ENCODE measurements around the gene KCNQ1.

The KCNQ1 gene

DNA sequence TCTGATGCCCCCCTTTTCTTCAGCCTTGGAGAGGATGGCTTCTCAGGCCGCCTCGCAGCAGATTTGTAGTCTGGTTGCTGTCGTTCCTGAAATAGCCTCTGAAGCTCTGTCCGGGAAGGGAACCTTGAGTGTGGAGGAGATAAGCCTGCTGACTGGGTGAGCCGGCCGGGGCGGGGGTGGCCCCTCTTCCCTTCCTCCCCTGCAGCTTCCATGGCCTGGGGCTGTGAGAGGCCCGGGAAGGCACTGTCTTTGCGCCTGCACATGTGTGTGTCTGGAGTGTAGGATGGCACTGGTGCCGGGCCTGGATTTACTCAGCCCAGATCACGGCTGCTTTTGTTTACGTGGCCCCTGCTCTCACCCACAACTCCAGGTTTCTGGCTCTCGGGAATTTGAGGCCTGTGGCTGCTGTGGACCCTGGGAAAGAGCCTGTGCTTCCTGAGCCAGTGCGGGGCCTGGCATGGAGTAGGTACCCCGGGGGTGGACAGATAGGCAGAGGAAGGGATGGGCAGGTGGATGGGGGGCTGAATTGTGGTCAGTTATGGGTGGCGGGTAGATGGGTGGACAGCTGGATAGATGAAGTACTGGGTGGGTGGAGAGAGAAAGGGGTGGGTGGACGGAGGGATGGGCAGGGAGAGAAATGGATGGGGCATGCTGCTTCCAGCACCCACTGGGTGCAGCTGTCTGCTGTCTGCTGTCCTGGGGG lies 16.6 kb downstream of the KCNQ1 start:
- no peak for DNase-seq (ENCODE audit: low spot score)

GRCh38 chr11:2461956-2462542 lies 17.2 kb downstream of the KCNQ1 start:
- DNase-seq (ENCODE audit: low spot score) = no peak

DNA sequence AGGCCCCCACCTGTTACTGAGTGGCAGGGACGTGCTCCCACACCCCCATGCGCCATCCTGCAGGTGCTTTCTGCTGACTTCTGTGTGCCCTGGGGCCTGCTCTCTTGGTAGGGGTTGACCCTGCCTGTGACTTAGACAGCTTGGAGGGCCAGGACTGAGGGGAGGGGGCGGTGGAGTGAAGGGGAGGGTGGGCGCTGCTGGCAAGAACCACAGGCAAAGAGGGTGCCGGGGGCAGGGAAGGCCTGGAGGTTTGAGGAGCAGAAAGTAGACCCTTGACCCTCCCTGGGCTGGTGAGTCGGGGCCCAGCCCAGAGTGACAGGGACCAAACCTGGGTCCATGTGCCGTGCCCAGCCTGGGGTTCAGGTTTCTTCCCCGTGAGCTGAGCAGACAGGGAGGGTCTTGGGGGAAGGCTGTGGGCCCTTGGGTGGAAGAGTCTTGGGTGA lies 17.8 kb downstream of the KCNQ1 start:
- DNase-seq (ENCODE audit: low spot score) = no peak

DNA sequence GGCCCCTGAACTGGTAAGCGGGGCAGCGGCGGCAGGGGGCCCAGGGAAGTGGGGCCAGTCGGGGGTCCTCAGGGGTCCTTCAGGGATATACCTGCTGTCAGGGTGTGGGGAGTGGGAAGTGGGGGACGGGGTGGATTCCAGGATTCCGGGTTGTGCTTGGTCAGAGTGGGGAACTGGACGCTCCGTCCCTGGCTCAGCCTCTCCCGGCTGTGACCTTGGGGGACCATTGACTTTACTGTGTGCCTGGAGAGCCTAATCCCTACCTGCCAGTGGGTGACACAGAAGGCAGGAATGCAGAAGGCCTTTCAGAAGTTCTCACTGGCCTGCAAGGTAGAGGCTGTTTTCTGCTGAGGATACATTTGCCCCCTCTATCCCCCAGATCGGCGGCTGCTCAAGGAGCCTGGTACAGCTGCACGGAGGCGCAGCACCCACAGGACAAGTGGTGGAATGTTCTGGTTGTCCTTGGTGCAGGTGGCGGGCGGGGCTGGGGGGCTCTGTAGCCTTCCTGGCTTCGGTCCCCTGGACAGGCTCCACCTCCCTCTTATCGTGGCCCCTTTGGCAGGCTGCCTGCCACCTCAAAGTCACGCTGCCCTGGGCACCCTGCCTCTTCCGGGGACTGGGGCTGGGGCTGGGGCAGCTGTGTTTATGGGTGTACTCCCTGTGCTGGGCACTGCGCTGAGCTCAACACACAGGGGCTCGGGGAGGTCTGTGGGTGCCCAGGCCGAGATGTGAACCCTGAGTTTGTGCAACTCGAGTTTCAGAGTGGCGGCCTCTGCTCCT lies 18.4 kb downstream of the KCNQ1 start:
- no peak for DNase-seq (ENCODE audit: low spot score)

- DNase-seq (ENCODE audit: low spot score) = no peak
Measured at GRCh38 chr11:2463766-2464277, 19.0 kb downstream of the KCNQ1 start.

DNA sequence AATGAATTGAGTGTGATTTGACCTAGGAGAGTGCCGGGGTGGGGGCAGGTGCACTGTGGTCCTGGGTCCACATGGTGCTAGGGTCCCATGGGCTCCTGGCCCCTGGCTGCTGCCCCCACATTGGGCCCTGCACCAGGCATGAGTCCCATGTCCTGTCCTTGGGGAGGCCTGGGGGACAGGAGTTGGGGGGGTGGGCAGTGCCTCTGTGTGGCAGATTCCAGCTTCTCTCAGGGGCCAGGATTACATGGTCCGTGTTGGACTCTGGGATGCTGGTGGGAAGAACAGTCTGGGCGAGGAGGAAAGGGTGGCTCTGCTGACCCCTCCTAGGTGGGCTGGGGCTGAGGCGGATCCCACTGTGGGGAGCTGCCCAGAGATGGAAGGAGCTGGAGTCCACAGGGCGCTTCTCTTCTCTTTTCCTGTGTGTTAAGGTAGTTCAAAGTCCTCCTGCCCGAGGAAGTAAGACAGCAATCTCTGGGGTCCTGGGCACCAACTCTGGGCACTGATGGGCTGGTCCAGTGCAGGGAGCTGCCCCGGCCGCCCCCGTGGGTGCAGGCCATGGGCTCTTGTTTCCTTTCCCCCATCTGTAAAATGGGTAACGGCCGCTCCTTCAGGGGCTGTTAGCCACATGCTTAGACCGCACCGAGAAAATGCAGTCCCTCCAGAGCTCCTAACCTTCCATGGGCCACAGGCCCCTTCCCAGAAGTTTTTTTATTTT lies 19.8 kb downstream of the KCNQ1 start:
- no peak for DNase-seq (ENCODE audit: low spot score)

DNA sequence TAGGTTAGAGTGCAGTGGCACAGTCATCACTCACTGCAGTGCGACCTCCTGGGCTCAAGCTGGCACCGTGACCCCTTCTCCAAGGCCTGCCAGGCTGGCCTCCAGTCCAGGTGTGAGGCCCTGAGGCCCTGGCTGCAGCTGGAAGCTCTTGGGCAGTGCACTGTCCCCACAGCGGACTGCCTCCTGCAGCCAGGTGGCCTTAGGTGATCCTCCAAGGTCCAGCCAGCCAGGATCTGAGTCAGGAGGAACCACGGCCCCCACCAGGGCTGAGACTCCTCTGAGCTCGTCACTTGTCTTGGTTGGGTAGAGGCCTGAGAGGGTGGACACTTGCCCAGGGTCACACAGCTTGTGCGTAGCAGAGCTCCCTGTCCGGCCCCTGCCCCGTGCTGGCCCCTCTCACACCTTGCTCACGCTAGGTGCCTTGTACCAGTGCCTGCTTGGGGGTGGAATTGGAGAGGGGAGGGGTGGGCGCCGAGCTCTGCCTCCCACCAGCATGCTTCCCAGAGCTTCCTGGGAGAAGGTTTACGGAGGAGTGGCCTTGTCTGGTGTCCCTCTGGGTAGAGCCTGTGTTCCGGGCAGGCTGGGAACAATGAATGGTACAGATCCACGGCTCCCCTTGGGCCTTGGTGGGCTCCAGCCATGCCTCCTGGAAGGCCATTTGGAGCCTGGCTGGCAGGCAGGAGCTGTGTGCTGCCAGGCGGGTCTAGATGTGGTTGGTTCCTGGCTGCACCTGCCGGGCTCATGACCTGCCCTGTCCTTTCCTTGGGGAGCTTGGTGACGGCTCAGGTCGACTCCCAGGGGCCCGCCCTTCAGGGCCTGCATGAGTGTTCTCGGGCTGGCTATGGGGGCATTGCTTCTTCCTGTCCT lies 20.6 kb downstream of the KCNQ1 start:
- peak; percentile 26 for DNase-seq (ENCODE audit: low spot score)

DNA sequence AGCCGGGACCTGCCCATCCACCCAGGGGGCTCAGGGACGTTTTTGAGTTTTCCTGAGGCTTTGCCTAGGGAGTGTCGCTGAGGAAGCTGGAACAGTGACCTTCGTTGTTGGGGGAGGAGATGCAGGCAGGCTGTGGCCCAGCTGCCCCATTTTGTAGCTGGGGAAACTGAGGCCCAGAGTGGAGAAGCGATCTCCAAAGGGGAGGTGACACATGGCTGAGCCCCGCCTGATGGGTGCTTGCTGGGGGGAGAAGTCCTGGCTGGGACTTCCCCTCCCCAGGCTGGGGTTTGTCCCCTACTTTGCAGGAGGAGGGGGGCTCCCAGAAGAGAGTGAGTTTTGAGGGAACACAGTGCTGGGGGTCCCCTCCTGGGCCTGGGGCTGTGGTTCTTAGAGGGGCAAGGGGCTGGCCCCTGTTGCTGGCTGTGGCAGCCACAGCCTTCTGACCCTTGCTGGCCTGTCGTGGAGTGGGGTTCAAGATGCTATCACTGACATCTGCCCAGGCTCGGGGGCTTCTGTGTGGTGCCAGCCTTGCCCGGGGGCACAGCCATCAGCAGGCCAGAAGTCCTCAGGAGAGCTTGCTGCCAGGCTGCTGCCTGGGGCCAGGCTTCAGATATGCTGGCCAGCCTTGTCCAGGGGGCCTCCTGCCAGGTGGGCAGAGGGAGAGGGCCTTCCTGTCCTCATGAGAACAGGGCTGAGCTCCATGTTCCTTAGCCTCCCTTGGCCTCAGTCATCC lies 21.4 kb downstream of the KCNQ1 start:
- no peak for DNase-seq (ENCODE audit: low spot score)

GRCh38 chr11:2466869-2467694 lies 22.3 kb downstream of the KCNQ1 start:
- no peak for DNase-seq (ENCODE audit: low spot score)

- no peak for DNase-seq (ENCODE audit: low spot score)
Measured at GRCh38 chr11:2467695-2468055, 22.9 kb downstream of the KCNQ1 start.

DNA sequence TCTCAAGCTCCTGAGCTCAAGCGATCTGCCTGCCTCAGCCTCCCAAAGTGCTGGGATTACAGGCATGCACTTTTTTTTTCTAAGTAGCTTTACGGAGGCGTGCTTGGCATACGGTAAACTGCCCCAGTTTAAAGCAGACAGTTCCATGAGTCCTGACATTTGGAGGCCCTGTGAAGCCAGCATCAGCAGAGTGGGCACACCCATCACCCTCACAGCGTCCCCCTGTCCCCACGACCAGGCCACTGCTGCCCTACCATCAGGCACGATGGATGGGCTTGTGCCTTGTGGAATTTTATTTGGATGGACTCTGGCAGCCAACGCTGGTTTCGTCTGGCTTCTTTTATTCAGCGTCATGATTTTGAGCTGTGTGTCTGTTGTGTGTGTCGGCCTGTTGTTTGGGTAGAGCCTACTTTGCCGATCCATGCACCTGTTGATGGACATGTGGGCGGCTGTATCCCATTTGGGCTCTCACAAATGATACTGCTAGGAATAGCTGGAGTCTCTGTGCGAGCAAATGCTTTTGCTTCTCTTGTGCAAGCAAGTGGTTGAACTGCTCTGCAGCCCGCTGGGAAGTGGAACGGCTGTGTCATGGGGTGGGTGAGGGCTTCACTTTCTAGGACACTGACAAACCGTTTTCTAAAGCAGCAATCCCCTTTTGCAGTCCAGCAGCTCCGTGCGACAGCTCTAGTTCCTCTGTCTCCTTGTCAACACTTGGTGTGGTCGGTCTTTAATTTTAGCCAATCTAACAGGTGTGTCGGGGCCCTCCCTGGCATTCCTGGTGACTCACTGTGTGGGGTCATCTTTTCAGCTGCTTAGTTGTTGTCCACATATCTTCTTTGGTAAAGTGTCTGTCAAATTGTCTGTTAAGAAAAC lies 23.8 kb downstream of the KCNQ1 start:
- DNase-seq (ENCODE audit: low spot score) = no peak

DNA sequence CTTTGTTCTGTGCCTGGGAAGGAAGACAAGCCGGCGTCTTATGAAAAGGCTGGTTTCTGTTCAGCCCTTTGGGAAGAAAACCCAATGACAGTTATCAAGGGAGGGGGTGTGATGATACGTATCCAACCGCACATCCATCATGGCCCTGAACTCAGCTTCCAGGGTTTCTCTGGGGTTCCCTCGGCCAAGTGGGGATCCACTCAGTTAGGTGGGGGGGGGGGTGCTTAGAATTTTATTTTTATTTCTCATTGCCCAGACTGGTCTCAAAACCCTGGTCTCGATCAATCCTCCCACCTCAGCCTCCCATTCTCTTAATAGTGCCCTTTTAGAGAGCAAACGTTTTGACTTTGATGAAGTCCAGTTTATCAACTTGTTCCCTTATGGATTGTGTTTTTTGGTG lies 25.7 kb downstream of the KCNQ1 start:
- DNase-seq (ENCODE audit: low spot score) = no peak

DNA sequence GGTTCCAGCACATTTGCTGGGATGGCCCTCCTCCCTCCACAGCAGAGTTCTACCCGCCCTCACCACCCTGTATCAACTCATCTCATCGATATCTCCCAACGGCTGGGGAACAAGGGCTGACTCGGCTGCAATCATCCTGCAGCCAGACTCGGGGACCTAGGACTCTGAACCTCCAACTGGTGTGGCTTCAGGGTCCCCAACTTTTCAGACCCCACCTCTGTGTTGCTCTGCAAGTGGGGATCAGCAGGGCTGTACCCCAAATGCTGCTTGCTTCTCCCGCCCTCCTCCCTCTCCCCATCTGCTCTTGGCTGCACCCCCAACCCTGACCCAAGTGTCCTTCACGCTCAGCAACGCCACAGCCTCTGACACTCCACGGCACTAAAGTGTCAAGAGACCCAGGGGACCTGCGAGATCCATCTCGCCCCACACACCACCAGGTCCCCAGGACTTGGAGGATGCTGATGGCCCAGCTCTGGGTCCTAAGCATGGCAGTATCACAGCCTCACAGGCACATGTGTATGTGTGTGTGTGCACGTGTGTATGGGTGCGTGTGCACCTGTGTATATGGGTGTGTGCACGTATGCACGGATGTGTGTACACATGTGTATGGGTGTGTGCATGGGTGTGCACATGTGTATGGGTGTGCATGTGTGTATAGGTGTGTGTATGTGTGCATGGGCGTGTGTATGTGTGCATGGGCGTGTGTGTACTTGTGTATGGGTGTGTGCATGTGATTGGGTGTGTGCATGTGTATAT lies 26.4 kb downstream of the KCNQ1 start:
- no peak for DNase-seq (ENCODE audit: low spot score)

DNA sequence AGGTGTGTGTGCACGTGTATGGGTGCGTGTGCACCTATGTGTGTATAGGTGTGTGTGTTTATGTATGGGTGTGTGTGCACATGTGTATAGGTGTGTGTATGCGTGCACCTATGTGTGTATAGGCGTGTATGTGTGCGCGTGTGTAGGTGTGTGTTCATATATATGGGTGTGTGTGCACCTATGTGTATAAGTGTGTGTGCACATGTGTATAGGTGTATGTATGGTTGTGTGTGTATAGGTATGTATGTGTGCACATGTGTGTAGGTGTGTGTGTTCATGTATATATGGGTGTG lies 26.9 kb downstream of the KCNQ1 start:
- DNase-seq (ENCODE audit: low spot score) = no peak

DNA sequence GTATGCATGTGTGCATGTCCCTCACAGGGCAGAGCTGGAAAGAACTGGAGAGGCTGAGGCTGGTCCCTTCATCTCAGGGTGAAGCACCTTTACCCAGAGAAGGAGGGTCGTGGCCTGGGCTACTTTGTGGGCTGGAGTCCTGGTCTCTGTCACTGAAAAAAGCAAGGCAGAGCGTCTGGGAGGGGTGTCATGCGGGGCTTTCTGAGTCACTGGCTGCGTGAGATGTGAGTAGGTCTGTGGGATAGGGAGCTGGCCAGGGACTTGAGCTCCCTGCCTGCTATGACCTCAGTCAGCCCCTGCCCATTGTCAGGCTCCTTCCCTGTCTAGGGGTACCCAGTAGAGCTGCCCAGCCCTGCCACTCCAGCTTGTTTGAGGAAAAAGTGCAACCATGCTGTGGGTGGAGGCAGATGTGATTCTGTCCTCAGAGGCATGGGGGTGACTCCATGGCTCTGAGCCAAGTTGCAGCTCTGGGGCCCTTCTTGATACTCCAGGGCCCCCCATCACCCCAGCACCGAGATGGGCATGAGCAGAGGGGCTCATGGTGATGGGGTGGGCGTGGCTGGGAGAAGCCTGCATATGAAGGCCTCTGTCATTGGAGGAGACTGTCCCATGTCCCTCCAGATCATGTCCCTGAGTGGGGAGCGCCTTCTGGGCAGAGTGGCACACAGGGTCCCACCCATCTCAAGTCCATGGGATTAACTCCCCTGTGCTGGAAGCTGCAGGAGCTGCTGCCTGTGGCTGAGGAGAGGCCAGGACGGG lies 27.8 kb downstream of the KCNQ1 start:
- DNase-seq (ENCODE audit: low spot score) = no peak

DNA sequence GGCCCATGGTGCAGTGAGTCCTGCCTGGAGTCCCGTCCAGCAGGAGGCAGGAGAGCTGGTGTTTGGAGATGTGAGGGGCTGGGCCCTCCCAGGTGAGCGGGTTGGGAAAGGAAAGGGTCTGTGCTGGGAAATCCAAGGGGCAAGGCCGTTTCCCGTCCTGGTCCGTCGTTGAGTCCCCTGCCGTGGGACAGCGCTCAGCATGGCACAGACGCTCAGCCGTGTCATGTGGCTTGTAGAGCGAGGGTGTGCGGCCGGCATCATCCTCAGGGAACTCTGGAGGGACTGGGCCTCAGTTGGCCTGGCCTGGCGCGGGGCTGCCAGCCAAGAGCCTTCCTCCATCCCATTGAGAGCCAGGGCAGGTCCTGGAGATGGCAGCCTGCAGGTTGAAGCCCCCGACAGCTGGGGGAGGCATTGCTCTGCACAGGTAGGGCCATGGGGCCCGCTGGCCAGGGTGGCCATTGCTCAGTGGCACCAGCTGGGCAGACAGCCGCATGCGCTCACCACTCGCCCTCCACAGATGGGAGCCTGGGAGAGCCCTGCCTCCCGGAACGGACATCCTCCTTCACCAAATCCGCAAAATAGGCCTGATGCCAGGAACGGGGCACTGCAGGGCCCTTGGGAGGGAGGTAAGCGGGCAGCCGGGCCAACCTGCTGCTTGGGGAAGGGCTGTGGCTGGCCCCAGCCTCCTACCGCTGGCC lies 28.7 kb downstream of the KCNQ1 start:
- no peak for DNase-seq (ENCODE audit: low spot score)

All from D341Med (cell line).